HepG2 (cell line): ENCODE data around the gene ITCH. TPM values are rescaled to one million over a fixed set of nuclear protein-coding genes. Genes with fewer than 3 reads are reported as not detected.

Experiments used
- ELK4 ChIP-seq: sonication (generic); formaldehyde crosslinking; IDR thresholded peaks from 2 replicates; pipeline ENCODE4 v1.9.0; 2021; ENCODE audit warnings: missing genetic modification reagents, borderline replicate concordance
- FOXO4 ChIP-seq: sonication (generic); formaldehyde crosslinking; conservative IDR thresholded peaks from 2 replicates; pipeline ENCODE4 v1.8.1; 2023; ENCODE audit warnings: missing genetic modification reagents
- HDAC6 ChIP-seq: fragments of 200-600 bp; sonication (generic); IDR thresholded peaks from 2 replicates; pipeline ENCODE4 v1.7.0; 2017; ENCODE audit warnings: mild to moderate bottlenecking, antibody characterized with exemption, low read length, low read depth
- HOXA5 ChIP-seq: sonication (generic); formaldehyde crosslinking; IDR thresholded peaks from 2 replicates; pipeline ENCODE4 v1.4.0; 2020; ENCODE audit warnings: missing genetic modification reagents
- KMT2B ChIP-seq: IDR thresholded peaks from 2 replicates; pipeline ENCODE4 v1.6.1; 2016; ENCODE audit warnings: missing genetic modification reagents, missing compliant biosample characterization
- MAF1 ChIP-seq: sonication (generic); formaldehyde crosslinking; IDR thresholded peaks from 2 replicates; pipeline ENCODE4 v1.5.0; 2020; ENCODE audit warnings: missing genetic modification reagents, borderline replicate concordance
- MTF2 ChIP-seq: sonication (generic); formaldehyde crosslinking; IDR thresholded peaks from 2 replicates; pipeline ENCODE4 v1.5.0; 2020; ENCODE audit warnings: missing genetic modification reagents, borderline replicate concordance
- PHF5A ChIP-seq: IDR thresholded peaks from one replicate; pipeline ENCODE4 v1.6.1; 2018; ENCODE audit warnings: low read depth, missing genetic modification reagents; ENCODE audit not compliant: unreplicated experiment
- SKI ChIP-seq: fragments of 450-650 bp; IDR thresholded peaks from one replicate; pipeline ENCODE4 v1.6.1; 2018; ENCODE audit warnings: mild to moderate bottlenecking; ENCODE audit not compliant: partially characterized antibody
- SOX6 ChIP-seq, 2 experiments: fragments of 450-650 bp in 1 of 2; sonication (generic) in 1 of 2; formaldehyde crosslinking in 1 of 2; IDR thresholded peaks; 2 replicates each; pipeline versions ENCODE4 v1.4.0 to v1.6.1; 2017 to 2020; ENCODE audit warnings: antibody characterized with exemption in 1 of 2, mild to moderate bottlenecking in 1 of 2, missing genetic modification reagents in 1 of 2
- TSC22D2 ChIP-seq: sonication (generic); formaldehyde crosslinking; IDR thresholded peaks from 2 replicates; pipeline ENCODE4 v1.5.1; 2020; ENCODE audit warnings: missing genetic modification reagents, mild to moderate bottlenecking, borderline replicate concordance
- U2AF1 ChIP-seq: fragments of 200-400 bp; formaldehyde crosslinking; optimal IDR thresholded peaks from 2 replicates; pipeline ENCODE3; 2017; ENCODE audit warnings: mild to moderate bottlenecking, low read depth, low read length
- YEATS4 ChIP-seq: sonication (generic); formaldehyde crosslinking; IDR thresholded peaks from 2 replicates; pipeline ENCODE4 v1.4.0; 2020; ENCODE audit warnings: missing genetic modification reagents, borderline replicate concordance
- ZBTB26 ChIP-seq: IDR thresholded peaks from 2 replicates; pipeline ENCODE4 v1.6.1; 2016; ENCODE audit warnings: missing compliant biosample characterization, missing genetic modification reagents, borderline replicate concordance
- ZBTB49 ChIP-seq: sonication (generic); formaldehyde crosslinking; IDR thresholded peaks from 2 replicates; pipeline ENCODE4 v1.4.0; 2020; ENCODE audit warnings: missing genetic modification reagents, borderline replicate concordance
- ZBTB8A ChIP-seq: sonication (generic); formaldehyde crosslinking; IDR thresholded peaks from 2 replicates; pipeline ENCODE4 v1.4.0; 2020; ENCODE audit warnings: mild to moderate bottlenecking, low read depth, missing genetic modification reagents, borderline replicate concordance
- ZNF12 ChIP-seq: sonication (generic); formaldehyde crosslinking; IDR thresholded peaks from 2 replicates; pipeline ENCODE4 v1.5.0; 2020; ENCODE audit warnings: missing genetic modification reagents
- ZNF326 ChIP-seq: sonication (generic); formaldehyde crosslinking; IDR thresholded peaks from 2 replicates; pipeline ENCODE4 v1.4.0; 2020; ENCODE audit warnings: missing genetic modification reagents, borderline replicate concordance
- ZNF510 ChIP-seq: sonication (generic); formaldehyde crosslinking; IDR thresholded peaks from 2 replicates; pipeline ENCODE4 v1.4.0; 2020; ENCODE audit warnings: low read depth, mild to moderate bottlenecking, missing genetic modification reagents
- ZNF598 ChIP-seq: sonication (generic); formaldehyde crosslinking; IDR thresholded peaks from 2 replicates; pipeline ENCODE4 v1.5.1; 2020; ENCODE audit warnings: mild to moderate bottlenecking, missing genetic modification reagents, borderline replicate concordance
- ZNF713 ChIP-seq: sonication (generic); formaldehyde crosslinking; IDR thresholded peaks from 2 replicates; pipeline ENCODE4 v1.4.0; 2020; ENCODE audit warnings: mild to moderate bottlenecking, missing genetic modification reagents
- polyA plus RNA-seq, 8 experiments: library from polyadenylated mRNA; depleted of rRNA in 3 of 8; stranded (reverse) in 7 of 8; unstranded in 1 of 8; fragments of >200 nt; fragmentation: Illumina TruSeq in 4 of 8; extraction: Trizol in 4 of 8; gene quantifications; 2 replicates each; pipeline versions ENCODE4 v1.2.1 to v1.2.3, GENCODE V29; 2011 to 2016; ENCODE audit warnings: low read depth in 4 of 8, missing spikeins in 1 of 8, mixed read lengths in 1 of 8; ENCODE audit not compliant: insufficient read depth in 1 of 8
- total RNA-seq, 5 experiments: library from RNA; depleted of rRNA; stranded (reverse); fragments of >200 nt; fragmentation: Illumina TruSeq; extraction: Trizol; gene quantifications; 2 replicates each; pipeline ENCODE4 v1.2.3, GENCODE V29; 2016; ENCODE audit warnings: low read depth in 1 of 5

Gene ITCH
- total and polyA plus RNA-seq, 2 of the 13 experiments (the other 11 are each of a cell fraction or from before 2014, with no cell fraction given): 20.5 to 112 TPM

GRCh38 chr20:34515484-34516246 lies 152.6 kb downstream of the ITCH start (continued):
- TF ChIP-seq ZNF713 (CRISPR knock-in tag) (peak; percentile 65; the same call in 1 of the 2 replicates), ZNF598 (CRISPR knock-in tag) (peak; percentile 81; the same call in 1 of the 2 replicates), ELK4 (CRISPR knock-in tag) (no peak), HDAC6 (no peak), PHF5A (CRISPR knock-in tag) (no peak), ZNF326 (CRISPR knock-in tag) (no peak), SKI (no peak), ZNF12 (CRISPR knock-in tag) (no peak; the same call in 1 of the 2 replicates), ZBTB26 (CRISPR knock-in tag) (no peak), HOXA5 (CRISPR knock-in tag) (peak; percentile 31; the same call in 1 of the 2 replicates), MAF1 (CRISPR knock-in tag) (peak; percentile 66; the same call in 1 of the 2 replicates), MTF2 (CRISPR knock-in tag) (0 out of 2 replicates have a peak, but pooled peaks have one; percentile 6), ZNF510 (CRISPR knock-in tag) (no peak; the same call in 1 of the 2 replicates), FOXO4 (no peak), KMT2B (CRISPR knock-in tag) (peak; percentile 46; the same call in 1 of the 2 replicates), ZBTB49 (CRISPR knock-in tag) (no peak), ZBTB8A (CRISPR knock-in tag) (0 out of 2 replicates have a peak, but pooled peaks have one; percentile 49), SOX6 (IDR thresholded peaks at IDR 0.05) (no peak), SOX6 (CRISPR knock-in tag; IDR thresholded peaks at IDR 0.05) (no peak), YEATS4 (no peak), TSC22D2 (CRISPR knock-in tag) (no peak), U2AF1 (peak; percentile 12)
